NCI-H2227 treated with DMSO at 0.1 percent for 48 hours (cell line): ENCODE data around the gene FARP1.

Experiments used
- DNase-seq: peaks from one replicate; lab custom pipeline; 2025; lab: John Stamatoyannopoulos, UW

The FARP1 gene

DNA sequence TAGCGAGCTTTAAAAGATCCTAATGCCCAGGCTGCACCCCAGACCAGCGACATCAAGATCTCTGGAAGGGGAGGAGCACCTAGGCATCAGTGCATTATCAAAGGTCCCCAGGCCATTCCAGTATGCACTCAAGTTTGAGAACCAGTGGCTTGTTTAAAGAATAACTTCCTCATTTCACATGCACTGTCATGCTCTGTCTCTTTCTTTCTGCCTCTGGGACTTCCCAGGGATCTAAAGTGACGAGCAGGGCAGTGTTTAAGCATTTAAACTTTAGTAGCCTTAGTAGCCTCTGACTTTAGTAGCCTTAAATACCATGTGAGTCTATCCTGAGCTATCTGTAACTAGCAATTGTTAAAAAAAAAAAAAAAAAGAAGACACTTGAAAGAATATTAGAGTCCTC, 8.9 kb upstream of the FARP1 start:
- no peak for DNase-seq

DNA sequence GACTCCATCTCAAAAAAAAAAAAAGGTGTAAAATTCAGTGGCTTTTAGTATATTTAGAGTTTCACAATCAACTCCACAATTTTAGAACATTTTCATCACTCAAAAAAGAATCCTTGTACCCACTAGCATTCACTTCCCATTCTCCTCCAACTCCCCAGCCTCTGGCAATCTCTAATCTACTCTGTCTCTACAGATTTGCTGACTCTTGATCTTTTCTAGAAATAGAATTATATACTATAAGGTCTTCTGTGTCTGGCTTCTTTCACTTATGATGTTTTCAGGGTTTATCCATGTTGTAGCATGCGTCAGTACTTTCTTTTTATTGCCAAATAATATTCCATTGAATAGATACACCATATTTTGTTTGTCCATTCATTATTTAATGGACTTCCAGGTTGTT, 8.0 kb upstream of the FARP1 start:
- no peak for DNase-seq

DNA sequence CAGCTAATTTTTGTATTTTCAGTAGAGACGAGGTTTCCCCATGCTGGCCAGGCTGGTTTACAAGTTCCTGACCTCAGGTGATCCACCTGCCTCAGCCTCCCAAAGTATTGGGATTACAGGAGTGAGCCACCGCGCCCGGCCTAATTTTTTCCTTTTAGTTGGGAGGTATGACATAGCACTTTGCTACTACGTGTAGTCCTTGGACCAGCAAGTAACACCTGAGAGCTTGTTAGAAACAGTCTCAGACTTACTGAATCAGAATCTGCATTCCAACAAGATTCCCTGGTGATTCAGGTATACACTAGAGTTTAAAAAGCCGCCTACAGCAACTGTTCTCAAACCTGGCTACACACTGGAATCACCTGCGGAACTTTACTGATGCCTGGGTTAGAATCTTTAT, 1.8 kb upstream of the FARP1 start:
- no peak for DNase-seq

DNA sequence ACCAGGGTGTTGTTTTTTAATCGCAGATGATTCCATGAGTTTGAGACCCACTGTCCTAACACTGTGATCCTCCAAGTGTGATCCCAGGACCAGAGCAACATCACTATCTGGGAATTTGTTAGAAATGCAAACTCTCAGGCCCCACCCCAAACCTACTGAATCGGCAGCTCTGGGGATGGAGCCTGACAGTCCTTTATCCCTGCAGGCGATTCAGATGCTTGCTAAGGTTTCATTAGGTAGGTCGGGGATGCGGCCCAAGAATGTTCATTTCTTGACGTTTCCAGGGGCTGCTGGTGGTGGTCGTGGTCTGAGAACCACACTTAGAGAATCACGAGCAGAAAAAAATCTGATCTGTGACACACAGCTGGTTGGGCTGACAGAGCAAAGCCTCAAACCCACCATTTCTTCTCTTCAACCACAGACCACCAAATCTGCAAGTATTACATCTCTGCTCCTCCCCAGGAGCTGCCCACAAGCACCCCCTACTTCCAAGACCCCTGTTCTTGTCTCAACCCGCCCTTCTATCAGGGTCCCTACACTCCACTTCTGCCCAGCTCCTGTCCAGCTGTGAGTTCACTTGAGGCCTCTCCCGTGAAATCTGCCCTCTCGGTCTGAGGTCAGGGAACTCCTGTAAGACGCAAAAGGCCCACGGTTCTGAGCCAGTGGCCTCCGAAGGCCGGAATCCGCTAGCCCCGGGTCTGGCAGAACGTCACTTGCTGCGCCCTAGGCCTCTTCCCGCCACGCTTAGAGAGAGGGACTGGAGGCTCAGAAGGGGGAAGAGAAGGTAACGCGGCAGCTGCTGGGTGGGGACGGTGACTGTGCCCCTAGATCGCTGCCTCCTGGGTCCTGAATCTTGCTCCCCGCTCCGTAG, 1.1 kb upstream of the FARP1 start:
- no peak for DNase-seq

DNA sequence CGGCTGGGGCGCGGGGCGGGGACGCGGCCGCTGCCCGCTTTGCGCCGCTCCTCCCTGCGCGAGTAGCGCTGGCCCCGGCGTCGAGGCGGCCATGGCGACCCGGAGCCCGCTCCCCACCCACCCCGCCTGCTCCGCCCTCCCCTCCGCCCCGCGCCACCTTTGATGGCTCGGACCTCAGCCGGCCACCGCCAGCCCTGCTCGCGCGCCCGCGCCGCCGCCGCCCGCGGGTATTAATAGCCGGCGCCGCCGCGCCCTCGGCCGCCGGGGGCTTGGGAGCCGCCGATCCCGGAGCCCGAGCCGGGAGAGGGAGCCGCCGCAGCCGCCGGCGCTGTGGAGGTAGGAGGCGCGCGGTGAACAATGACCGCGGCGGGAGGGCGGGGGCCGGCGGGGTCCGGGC, 261 bp downstream of the FARP1 start:
- DNase-seq, result no peak

DNA sequence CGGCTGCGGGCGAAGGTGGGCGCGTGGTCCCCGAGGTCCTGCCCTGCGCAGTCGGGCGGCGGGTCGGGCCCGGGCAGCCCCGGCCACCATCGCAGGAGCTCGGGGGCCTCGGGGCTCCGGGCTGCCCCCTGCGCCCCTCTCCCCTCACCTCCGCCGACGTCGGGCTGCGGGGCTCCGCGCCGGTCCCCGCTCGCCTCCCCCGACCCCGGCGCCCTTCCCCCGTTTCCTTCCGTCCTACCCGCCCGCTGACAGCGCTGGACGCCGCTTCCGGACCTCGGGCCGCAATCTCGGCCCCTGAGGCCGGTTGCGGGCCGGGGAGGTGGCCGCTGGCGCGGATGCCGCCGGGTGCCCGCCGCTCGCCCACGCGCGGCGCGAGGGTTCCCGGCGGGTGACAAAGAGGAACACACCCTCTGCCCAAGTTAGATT, 720 bp downstream of the FARP1 start:
- DNase-seq, result no peak

DNA sequence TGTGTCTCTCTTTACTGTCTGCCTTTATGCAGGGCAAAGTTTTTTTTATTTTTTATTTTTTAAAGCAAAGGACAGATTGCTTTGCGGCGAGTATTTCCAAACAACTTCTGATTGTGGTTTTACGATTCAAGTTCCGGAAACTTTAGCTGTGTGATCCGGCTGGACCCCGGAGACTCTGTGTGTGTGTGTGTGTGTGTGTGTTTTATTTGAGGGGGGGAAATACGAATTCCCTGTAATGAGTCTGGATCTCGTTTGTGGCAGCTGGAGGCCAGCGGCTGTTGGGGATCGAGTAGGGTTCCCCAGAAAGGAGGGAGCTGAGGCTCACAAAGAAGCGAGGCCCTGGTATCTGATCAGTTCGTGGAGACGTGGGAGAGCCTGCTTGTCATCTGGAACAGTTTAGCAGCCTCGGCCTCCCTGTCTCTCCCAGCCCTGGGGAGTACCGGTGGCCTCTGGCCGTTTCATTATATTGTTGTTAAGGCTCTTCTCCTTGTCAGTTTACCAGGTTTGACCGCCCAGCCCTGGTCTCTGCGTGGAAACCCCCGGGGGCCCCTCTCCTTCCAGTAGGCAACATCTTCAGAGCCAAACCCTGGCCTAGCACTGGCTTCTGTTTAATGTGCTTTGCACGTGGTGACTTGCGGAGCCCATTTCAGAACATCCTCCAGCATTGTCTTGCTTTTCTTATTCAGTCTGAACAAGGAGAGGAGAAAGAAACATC, 1.3 kb downstream of the FARP1 start:
- DNase-seq, result no peak

DNA sequence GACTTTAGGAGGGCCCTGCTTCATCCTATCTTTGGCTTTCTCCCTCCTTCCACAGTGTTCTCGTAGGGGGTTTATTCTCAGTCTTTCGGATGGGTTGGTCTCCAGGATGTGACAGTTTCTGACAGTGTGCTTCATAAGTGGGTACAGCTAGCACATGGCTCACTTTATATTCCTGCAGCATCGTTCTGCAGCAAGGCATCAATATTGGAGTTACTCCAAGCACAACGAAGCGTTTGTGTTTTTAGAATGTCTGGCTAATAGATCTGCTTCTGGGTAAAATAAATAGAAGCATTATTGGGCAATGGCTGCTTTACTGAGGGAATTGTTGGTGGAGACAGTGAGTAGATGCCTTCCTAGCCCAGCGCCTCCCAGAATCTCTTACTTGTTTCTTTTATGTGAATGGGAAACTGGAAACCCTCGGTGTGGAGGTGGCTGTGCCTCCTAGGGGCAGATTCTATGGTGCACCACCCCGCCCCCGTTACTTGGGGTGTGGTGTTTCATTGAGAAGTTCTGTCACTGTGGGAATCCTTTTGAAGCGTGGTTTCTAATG, 2.0 kb downstream of the FARP1 start:
- DNase-seq, result no peak

DNA sequence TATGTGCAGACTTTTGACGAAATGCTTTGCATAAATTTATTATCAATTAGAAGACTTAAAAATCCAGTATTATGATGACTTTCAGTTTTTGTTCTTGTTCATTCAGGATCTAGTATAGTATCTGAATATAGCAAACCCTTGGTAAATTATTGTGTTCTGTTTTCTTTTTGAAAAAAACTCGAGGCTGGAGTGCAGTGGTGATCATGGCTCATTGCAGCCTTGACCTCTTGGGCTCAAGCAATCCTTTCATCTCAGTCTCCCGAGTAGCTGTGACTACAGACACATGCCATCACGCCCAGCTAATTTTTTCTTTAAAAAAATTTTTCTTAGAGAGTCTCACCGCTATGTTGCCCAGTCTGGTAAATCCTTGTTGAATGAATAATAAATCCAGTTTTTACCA, 4.6 kb downstream of the FARP1 start:
- DNase-seq, result no peak

DNA sequence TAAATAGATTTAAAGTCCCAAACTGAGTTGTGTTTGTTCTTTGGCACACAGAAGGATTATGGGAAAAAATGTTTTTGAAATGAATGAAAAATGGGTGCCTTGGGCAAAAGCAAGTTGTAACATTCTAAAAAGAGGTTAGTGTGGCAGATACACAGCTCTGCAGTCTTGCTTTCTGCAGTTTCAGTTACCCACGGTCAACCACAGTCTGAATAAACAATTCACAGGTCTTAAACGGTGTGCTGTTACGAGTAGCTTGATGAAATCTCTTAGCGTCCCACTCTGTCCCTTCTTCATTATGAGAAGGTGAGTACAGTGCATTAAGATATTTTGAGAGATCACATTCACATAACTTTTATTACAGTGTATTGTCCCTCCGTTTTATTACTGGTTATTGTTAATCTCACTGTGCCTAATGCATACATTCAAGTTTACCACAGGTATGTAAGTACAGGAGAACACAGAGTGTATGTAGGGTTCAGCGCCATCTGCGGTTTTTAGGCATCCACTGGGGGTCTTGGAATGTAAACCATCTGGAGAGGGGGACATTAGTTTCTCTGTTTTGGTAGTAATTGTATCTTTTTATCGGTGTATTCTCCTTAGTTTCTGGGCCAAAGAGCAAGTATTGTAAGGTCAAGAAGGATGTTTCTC, 8.1 kb downstream of the FARP1 start:
- no peak for DNase-seq

DNA sequence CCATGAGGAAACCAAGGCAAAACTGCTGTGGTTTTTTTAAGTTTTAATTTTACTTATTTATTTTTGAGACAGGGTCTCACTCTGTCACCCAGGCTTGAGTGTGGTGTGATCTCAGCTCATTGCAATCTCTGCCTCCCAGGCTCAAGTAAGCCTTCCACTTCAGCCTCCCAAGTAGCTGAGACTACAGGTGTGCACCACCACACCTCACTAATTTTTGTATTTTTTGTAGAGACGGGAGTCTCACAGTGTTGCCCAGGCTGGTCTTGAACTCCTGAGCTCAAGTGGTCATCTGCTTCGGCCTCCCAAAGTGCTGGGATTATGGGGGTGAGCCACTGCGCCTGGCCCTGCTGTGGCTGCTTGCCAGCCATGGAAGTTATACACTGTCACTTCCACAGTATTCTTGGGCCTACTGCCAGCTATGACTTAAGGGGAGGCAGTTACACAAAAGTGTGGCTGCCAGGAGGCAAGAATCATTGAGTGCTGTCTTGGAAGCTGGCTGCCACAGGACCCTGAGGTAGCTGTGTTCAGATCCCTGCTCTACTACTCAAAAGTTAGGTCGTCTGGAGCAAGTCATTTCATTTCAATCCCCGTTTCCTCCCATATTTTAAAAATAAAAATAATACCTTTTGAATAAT, 12.7 kb downstream of the FARP1 start:
- no peak for DNase-seq

DNA sequence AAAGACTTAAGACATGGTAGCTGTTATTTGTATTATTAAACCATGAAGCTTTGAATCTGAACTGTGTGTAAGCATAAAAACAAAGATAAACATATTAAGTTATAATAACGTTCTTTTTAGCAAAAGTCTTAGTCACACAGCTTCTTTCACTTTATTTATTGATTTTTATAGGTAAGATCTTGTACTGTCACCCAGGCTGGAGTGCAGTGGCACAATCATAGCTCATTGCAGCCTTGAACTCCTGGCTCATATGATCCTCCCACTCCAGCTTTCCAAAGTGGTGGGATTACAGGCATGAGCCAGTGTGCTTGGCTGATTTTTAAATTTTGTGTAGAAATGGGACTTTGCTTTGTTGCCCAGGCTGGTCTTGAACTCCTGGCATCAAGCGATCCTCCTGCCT, 13.4 kb downstream of the FARP1 start:
- no peak for DNase-seq

DNA sequence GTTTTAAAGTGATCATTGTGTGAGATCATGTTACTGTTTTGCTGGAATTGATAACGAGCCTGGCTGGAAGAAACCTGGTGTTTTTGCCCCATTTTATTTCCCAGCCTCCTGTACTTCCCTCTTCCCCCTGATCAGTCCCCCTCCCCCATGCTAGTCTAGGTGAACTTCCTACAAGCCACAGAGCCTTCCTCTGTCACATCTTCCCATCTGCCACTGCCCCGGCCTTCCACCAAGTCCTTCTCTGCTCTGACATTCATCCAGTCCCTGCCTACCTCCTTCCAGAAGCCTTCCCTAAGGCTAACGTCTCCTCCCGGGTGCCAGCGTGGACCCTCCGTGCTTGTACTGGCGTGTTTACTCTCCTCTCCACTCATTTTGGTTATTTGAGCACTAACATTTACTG, 14.3 kb downstream of the FARP1 start:
- no peak for DNase-seq

DNA sequence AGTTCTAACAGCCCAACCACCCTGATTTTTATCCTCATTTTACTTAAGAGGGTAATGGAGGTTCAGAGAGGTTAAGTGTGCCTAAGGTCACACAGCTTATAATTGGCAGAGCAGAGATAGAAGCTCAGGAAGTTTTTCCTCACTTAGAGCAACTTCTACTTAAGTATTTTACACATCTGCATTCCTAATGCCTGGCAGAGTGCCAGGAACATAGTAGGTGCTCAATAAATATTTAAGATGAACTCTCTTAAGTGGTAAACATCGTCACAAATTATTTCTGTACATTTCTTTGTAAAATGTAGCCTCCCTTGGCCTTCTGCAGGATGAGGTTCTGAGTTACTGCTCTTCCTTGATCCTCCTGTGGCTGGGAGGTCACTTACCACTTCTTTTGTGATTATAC, 14.7 kb downstream of the FARP1 start:
- no peak for DNase-seq

DNA sequence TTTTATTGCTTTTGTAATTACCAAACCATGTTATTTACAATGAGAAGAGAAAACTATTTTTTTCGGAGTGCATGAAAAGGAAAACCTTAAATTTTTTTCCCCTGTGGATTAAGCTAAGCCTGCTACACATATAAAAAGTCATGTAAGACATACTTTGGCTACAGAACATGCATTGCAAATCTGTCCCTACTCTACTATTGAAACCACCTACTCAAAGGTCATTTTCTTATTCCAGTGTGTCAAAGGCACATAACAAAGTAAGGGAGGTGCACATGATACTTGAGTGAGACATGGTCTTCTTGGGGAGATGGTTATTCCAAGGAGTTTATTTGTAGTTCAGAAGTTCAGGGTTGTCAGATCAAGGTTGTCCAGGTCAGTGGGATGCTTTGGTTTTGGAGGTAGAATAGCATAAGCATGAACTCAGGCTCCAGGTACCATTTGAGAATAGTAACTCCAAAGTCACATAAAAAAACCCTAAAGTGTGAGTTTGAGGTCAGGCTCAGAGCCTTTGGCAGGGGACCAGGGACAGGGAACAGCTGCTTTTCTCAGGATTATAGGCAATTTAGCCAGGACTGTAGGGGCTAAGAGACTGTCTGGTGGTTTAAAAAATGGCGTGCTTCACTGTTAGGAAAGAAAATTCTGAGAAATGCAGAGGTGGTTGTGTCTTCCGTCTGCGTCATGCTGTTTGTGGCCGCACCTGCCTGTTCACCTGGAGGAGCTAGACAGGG, 15.4 kb downstream of the FARP1 start:
- DNase-seq, result no peak

DNA sequence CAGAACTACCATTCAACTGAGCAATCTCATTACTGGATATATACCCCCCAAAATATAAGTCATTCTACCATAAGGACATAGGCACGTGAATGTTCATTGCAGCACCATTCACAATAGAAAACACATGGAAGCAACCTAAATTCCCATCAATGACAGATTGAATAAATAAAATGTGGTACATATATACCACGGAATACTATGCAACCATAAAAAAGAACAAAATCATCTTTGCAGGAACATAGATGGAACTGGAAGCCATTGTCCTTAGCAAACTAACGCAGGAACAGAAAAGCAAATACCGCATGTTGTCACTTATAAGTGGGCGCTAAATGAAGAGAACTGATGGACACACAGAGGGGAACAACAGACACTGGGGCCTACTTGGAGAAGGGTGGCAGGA, 20.0 kb downstream of the FARP1 start:
- no peak for DNase-seq

DNA sequence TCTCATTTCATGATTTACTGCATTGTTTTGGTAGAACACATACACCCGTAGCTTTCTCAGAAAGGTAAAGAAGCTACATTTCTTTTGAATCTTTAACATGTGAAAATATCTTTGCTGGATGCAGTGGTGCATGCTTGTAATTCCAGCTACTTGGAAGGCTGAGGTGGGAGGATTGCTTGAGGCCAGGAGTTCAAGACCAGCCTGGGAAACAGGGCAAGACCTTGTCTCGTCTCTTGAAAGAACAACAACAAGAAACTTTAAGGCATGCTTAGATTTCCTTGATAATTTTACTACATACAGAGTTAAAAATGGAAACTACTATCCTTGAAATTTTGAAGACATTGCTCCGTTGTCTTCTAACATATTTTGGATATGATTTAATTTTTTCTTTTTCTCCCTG, 26.4 kb downstream of the FARP1 start:
- DNase-seq, result no peak

DNA sequence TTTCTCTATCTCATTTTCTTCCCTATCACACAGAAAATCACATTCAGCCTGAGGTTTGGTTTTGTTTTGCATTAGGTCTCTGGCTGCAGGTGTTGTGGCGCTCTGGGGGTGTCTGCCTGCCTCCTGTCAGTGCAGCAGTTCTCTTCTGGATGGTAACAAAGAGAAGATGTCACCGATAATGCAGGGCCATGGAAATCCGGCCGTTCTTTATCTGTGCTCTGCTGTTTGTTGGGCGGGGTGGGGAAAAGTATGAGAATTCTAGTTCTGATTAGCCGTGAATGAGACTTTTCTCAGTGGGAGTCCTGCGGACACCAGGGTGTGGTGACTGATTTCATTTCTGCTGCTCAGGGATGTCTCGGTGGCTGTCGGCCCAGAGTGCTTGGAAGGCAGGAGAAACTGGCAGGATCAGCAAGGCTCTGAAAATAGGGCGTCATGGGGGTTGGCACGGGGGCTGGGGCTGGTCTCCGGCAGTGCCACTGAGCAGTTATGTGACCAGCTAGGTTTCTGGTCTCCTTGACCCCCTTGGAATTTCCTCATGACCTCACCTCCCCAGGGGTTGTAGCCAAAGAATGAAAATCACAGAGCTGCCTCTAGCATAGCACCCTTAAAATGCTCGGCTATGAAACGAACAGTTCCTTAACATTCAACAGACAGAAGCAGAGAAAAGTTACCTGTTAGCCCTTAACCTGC, 29.2 kb downstream of the FARP1 start:
- no peak for DNase-seq

DNA sequence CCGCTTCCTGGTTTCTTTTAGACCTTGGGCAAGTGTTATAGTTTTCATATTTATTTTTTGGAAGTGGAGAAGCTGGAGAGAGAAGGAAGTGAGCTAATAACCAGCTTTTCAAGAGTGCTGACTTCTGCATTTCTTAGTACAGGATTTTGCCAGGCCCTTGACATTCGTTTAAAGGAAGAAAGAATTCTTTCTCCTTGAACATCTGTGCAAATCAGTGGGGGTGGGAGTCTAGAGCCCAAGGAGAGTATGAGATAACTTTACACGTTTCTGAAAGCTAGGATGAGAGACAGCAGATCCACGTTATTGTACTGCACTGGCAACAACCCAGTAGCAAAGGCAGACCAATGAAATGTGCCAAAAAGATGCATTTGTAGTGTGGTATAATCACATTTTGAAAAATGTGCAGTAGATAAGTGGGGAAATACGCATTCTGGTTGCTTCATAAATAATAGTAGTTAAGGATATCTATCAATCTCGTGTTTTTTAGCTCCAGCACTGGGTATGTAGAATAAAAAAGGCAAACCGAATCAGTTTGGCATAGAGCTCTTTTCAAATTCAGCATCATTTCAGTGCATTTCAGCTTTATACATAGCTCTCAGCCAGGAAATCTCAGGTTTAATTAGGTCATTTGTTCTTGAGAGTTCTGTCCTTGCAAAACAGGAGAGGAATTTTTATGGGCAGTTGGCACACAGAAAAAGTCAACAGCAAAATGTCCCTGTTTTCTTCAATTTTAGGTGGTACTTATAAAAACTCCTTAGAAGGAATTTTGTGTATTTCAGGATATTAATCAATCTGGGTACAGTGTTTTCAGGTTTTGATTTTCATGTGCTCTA, 29.9 kb downstream of the FARP1 start:
- DNase-seq, result no peak
